ENCODE data around the gene FGB. TPM values are rescaled to one million over a fixed set of nuclear protein-coding genes. Genes with fewer than 3 reads are reported as not detected.

Gene FGB
- total RNA-seq, 1 donor from 2014 or later, result 2.8 TPM

DNA sequence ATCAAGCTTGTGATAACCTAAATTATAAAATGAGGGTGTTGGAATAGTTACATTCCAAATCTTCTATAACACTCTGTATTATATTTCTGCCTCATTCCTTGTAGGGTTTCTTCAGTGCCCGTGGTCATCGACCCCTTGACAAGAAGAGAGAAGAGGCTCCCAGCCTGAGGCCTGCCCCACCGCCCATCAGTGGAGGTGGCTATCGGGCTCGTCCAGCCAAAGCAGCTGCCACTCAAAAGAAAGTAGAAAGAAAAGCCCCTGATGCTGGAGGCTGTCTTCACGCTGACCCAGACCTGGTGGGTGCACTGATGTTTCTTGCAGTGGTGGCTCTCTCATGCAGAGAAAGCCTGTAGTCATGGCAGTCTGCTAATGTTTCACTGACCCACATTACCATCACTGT lies 2.9 kb downstream of the FGB start:
- no peak for FAIRE-seq
- no peaks in the 10 kb centered on the region for H3K27me3 ChIP-seq (ENCODE audit: insufficient read depth, low read length)
- no peaks in the 10 kb centered on the region for H3K27me3 Mint-ChIP-seq (ENCODE audit: low read depth, unreplicated experiment)
- H3K36me3 ChIP-seq (ENCODE audit: insufficient read depth, low read length), result no peaks in the 10 kb centered on the region
- H3K4me3 ChIP-seq (ENCODE audit: insufficient read depth, low read depth, low read length), result no peak overlapping the region
- H3K4me1 Mint-ChIP-seq (ENCODE audit: low read depth, unreplicated experiment), result peaks cover 4% of the 10 kb centered on the region
- no peaks in the 10 kb centered on the region for H3K79me2 ChIP-seq (ENCODE audit: insufficient read depth, low read length)
- no peaks in the 10 kb centered on the region for H3K36me3 Mint-ChIP-seq (ENCODE audit: low read depth, unreplicated experiment)
- no peak overlapping the region for H3K9ac ChIP-seq (ENCODE audit: low read length)
- no peaks in the 10 kb centered on the region for H3K9me3 Mint-ChIP-seq (ENCODE audit: unreplicated experiment)
- peaks cover 2% of the 10 kb centered on the region for H3K9me3 ChIP-seq (ENCODE audit: insufficient read depth, low read depth, low read length)
- TF ChIP-seq, protein P1, sequence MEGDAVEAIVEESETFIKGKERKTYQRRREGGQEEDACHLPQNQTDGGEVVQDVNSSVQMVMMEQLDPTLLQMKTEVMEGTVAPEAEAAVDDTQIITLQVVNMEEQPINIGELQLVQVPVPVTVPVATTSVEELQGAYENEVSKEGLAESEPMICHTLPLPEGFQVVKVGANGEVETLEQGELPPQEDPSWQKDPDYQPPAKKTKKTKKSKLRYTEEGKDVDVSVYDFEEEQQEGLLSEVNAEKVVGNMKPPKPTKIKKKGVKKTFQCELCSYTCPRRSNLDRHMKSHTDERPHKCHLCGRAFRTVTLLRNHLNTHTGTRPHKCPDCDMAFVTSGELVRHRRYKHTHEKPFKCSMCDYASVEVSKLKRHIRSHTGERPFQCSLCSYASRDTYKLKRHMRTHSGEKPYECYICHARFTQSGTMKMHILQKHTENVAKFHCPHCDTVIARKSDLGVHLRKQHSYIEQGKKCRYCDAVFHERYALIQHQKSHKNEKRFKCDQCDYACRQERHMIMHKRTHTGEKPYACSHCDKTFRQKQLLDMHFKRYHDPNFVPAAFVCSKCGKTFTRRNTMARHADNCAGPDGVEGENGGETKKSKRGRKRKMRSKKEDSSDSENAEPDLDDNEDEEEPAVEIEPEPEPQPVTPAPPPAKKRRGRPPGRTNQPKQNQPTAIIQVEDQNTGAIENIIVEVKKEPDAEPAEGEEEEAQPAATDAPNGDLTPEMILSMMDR (IDR thresholded peaks at IDR 0.05; ENCODE audit: insufficient read depth, low read depth, low read length), result no peak
- TF ChIP-seq EZH2 (IDR thresholded peaks at IDR 0.05; ENCODE audit: insufficient read depth, low read length), result no peak
- H4K20me1 ChIP-seq (ENCODE audit: insufficient read depth, low read length), result no peaks in the 10 kb centered on the region
- H3K27ac Mint-ChIP-seq (ENCODE audit: unreplicated experiment), result no peak overlapping the region
- no peak for DNase-seq (ENCODE audit: low read depth)
- H3K4me3 Mint-ChIP-seq (ENCODE audit: unreplicated experiment), result no peak overlapping the region
- H2AFZ ChIP-seq (ENCODE audit: low read depth, low read length), result no peak overlapping the region
- peaks cover 6% of the 10 kb centered on the region for H3K4me1 ChIP-seq (ENCODE audit: insufficient read depth, low read length)
- no peak overlapping the region for H3K4me2 ChIP-seq (ENCODE audit: low read length)
- no peak overlapping the region for H3K27ac ChIP-seq (ENCODE audit: low read depth, low read length)

DNA sequence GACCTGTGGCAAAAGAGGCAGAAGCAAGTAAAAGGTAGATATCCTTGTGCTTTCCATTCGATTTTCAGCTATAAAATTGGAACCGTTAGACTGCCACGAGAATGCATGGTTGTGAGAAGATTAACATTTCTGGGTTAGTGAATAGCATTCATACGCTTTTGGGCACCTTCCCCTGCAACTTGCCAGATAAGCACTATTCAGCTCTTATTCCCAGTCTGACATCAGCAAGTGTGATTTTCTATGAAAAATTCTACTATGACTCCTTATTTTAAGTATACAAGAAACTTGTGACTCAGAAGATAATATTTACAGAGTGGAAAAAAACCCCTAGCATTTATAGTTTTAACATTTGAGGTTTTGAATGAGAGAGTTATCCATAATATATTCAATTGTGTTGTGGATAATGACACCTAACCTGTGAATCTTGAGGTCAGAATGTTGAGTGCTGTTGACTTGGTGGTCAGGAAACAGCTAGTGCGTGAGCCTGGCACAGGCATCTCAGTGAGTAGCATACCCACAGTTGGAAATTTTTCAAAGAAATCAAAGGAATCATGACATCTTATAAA lies 3.9 kb downstream of the FGB start:
- H3K4me1 Mint-ChIP-seq (ENCODE audit: low read depth, unreplicated experiment), result no peaks in the 10 kb centered on the region
- peak; percentile 54 for DNase-seq (ENCODE audit: low read depth)

DNA sequence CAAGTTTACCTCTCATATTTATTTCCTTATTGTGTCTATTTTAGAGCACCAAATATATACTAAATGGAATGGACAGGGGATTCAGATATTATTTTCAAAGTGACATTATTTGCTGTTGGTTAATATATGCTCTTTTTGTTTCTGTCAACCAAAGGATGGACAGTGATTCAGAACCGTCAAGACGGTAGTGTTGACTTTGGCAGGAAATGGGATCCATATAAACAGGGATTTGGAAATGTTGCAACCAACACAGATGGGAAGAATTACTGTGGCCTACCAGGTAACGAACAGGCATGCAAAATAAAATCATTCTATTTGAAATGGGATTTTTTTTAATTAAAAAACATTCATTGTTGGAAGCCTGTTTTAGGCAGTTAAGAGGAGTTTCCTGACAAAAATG lies 6.2 kb downstream of the FGB start:
- Histone ChIP-seq H3K27me3 (ENCODE audit: insufficient read depth, low read length) (no peaks in the 10 kb centered on the region), H4K20me1 (ENCODE audit: insufficient read depth, low read length) (no peaks in the 10 kb centered on the region), H3K4me3 (ENCODE audit: insufficient read depth, low read depth, low read length) (no peak overlapping the region), H2AFZ (ENCODE audit: low read depth, low read length) (no peak overlapping the region), H3K9ac (ENCODE audit: low read length) (no peak overlapping the region), H3K4me2 (ENCODE audit: low read length) (no peak overlapping the region), H3K79me2 (ENCODE audit: insufficient read depth, low read length) (no peaks in the 10 kb centered on the region), H3K4me1 (ENCODE audit: insufficient read depth, low read length) (no peaks in the 10 kb centered on the region), H3K27ac (ENCODE audit: low read depth, low read length) (no peak overlapping the region), H3K36me3 (ENCODE audit: insufficient read depth, low read length) (no peaks in the 10 kb centered on the region), H3K9me3 (ENCODE audit: insufficient read depth, low read depth, low read length) (peaks cover 2% of the 10 kb centered on the region)
- no peak overlapping the region for H3K27ac Mint-ChIP-seq (ENCODE audit: unreplicated experiment)
- FAIRE-seq (no peak), DNase-seq (ENCODE audit: low read depth) (no peak)
- TF ChIP-seq, protein P1 (IDR thresholded peaks at IDR 0.05; ENCODE audit: insufficient read depth, low read depth, low read length), result no peak
- TF ChIP-seq EZH2 (IDR thresholded peaks at IDR 0.05; ENCODE audit: insufficient read depth, low read length), result no peak
- no peaks in the 10 kb centered on the region for H3K4me1 Mint-ChIP-seq (ENCODE audit: low read depth, unreplicated experiment)
- H3K4me3 Mint-ChIP-seq (ENCODE audit: unreplicated experiment), result no peak overlapping the region
- no peaks in the 10 kb centered on the region for H3K36me3 Mint-ChIP-seq (ENCODE audit: low read depth, unreplicated experiment)
- H3K9me3 Mint-ChIP-seq (ENCODE audit: unreplicated experiment), result no peaks in the 10 kb centered on the region
- H3K27me3 Mint-ChIP-seq (ENCODE audit: low read depth, unreplicated experiment), result no peaks in the 10 kb centered on the region

More for the DNA sequence above, 3.9 kb downstream of the FGB start:
- Mint-ChIP-seq H3K9me3 (ENCODE audit: unreplicated experiment) (no peaks in the 10 kb centered on the region), H3K36me3 (ENCODE audit: low read depth, unreplicated experiment) (no peaks in the 10 kb centered on the region), H3K27ac (ENCODE audit: unreplicated experiment) (no peak overlapping the region), H3K27me3 (ENCODE audit: low read depth, unreplicated experiment) (no peaks in the 10 kb centered on the region), H3K4me3 (ENCODE audit: unreplicated experiment) (no peak overlapping the region)
- no peak overlapping the region for H3K9ac ChIP-seq (ENCODE audit: low read length)
- no peak for FAIRE-seq
- no peak overlapping the region for H2AFZ ChIP-seq (ENCODE audit: low read depth, low read length)
- no peak overlapping the region for H3K4me2 ChIP-seq (ENCODE audit: low read length)
- H3K27me3 ChIP-seq (ENCODE audit: insufficient read depth, low read length), result no peaks in the 10 kb centered on the region
- no peak overlapping the region for H3K27ac ChIP-seq (ENCODE audit: low read depth, low read length)
- H3K4me1 ChIP-seq (ENCODE audit: insufficient read depth, low read length), result no peaks in the 10 kb centered on the region
- TF ChIP-seq EZH2 (IDR thresholded peaks at IDR 0.05; ENCODE audit: insufficient read depth, low read length), result no peak
- TF ChIP-seq, protein P1 (IDR thresholded peaks at IDR 0.05; ENCODE audit: insufficient read depth, low read depth, low read length), result no peak
- H4K20me1 ChIP-seq (ENCODE audit: insufficient read depth, low read length), result no peaks in the 10 kb centered on the region
- H3K36me3 ChIP-seq (ENCODE audit: insufficient read depth, low read length), result no peaks in the 10 kb centered on the region
- no peaks in the 10 kb centered on the region for H3K79me2 ChIP-seq (ENCODE audit: insufficient read depth, low read length)
- H3K9me3 ChIP-seq (ENCODE audit: insufficient read depth, low read depth, low read length), result peaks cover 2% of the 10 kb centered on the region
- no peak overlapping the region for H3K4me3 ChIP-seq (ENCODE audit: insufficient read depth, low read depth, low read length)
